GM21737 (cell line): ENCODE results near the gene EFEMP1.

ENCODE experiments used
- ATAC-seq: cut with Tn5 transposase; IDR thresholded peaks from one replicate; pipeline ENCODE4 v1.9.1; 2021; ENCODE audit warnings: mild to moderate bottlenecking, moderate library complexity; ENCODE audit not compliant: unreplicated experiment

Gene EFEMP1, protein sequence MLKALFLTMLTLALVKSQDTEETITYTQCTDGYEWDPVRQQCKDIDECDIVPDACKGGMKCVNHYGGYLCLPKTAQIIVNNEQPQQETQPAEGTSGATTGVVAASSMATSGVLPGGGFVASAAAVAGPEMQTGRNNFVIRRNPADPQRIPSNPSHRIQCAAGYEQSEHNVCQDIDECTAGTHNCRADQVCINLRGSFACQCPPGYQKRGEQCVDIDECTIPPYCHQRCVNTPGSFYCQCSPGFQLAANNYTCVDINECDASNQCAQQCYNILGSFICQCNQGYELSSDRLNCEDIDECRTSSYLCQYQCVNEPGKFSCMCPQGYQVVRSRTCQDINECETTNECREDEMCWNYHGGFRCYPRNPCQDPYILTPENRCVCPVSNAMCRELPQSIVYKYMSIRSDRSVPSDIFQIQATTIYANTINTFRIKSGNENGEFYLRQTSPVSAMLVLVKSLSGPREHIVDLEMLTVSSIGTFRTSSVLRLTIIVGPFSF

GRCh38 chr2:55923091-55923981 lies at the start of gene EFEMP1:
TSS of gene EFEMP1 (minus strand) at chr2:55923782. CDS start at chr2:55922440, 1,342 bp downstream.
- ATAC-seq: peak; percentile 47

GRCh38 chr2:55970500-55970899 lies 46.9 kb upstream of the EFEMP1 start:
- no peak for ATAC-seq

- ATAC-seq: no peak
Measured at GRCh38 chr2:55968941-55969340, 45.4 kb upstream of the EFEMP1 start.

- no peak for ATAC-seq
Measured at GRCh38 chr2:55966401-55967118, 43.0 kb upstream of the EFEMP1 start.

GRCh38 chr2:55965966-55966365 lies 42.4 kb upstream of the EFEMP1 start:
- ATAC-seq: no peak

GRCh38 chr2:55965276-55965675 lies 41.7 kb upstream of the EFEMP1 start:
- ATAC-seq: no peak

GRCh38 chr2:55962915-55963314 lies 39.3 kb upstream of the EFEMP1 start:
- no peak for ATAC-seq

DNA sequence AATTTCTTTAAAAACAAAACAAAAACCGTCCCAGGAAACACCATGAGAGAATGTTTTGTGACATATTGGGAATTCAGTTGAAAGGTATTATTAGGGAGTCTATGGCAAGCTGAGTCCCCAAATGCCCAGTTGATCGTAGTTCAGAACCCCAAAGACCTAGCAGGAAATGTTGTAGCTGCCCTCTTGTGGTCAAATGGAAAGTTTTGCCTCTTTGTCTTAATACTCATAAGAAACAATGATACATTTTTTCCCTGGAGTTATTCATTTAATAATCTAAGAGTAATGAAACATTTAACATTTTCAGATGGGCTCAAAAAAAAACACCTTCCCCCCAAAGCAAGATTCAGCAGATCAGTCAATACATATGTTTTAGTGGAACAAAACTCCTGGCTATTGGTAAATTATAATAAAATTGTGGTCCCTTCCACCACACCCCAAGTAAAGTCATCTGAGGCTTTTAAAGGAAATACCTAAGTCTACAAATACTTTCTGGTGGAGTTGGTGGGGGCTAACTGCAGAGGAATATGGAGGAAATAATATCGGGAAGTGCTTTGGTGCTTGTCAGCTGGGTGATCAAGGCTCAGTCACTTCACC lies 37.8 kb upstream of the EFEMP1 start:
- ATAC-seq: peak; percentile 63

DNA sequence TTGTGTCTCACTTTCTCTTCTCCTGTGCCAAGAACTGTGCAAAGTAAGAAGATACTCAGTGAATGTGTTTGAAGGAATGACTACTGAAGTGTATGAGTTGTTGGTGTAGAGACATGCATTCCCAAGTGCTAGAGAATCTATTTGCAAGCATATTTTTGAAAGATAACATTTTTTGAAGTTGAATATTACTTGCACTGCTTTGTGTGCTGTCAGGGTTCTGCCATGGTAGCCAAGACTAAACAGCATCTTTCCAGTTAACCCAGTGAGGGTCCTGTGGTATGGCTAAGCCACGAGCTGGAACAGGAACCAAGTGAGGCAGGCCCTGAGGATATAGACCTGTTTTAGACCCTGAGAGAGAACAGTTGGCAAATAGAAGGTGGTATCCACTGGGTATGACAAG lies 35.2 kb upstream of the EFEMP1 start:
- ATAC-seq: no peak

DNA sequence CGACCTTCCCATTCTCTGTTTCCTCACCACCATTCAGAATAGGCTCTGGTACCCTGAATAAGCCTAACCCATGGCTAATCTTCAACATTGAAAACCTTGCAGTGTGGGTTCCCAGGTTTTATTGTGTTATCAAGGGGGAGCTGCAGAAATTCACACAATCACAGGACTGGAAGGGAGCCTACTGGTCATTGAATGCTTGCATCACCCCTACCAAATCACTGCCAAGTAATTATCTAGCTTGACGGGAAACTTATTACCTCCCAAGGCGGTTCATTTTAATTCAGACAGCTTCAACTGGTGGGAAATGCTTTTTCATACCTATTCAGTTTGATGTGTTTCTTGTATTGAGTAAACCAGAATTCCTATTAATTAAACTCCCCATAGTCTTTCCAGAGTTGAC lies 33.6 kb upstream of the EFEMP1 start:
- ATAC-seq: no peak

DNA sequence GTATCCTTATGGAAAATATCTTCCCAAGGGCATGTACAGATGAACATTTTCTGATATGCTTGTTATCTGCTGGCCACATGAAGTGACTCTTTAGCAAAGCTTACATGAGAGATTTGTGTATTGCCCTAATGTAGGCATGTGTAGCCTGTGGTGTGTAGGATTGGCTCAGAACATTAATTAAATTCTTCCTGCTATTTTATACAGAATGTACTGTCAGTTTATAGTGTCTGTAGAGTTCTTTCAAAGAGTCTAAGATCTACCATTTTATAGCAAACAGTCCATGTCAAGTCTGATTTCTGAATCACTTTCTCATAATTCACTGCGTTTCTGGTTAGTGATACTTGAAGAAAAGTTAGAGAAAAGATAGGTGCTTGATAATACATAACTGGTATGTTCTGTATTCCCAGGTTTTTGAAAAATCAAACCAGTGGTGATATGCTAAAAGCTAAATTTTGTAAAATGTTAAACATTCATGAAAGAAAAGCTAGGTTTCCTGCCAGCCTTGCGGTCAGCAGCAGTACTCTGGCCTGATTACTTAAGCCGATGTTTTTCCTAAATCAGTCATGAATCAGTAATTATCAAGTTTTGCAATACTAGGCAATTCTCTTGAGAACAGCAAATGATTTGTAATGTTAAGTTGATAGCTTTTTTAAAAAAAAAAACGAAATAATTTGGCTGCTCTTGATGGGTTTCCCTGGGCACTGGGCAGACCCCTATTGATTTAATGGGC lies 30.9 kb upstream of the EFEMP1 start:
- ATAC-seq: no peak

DNA sequence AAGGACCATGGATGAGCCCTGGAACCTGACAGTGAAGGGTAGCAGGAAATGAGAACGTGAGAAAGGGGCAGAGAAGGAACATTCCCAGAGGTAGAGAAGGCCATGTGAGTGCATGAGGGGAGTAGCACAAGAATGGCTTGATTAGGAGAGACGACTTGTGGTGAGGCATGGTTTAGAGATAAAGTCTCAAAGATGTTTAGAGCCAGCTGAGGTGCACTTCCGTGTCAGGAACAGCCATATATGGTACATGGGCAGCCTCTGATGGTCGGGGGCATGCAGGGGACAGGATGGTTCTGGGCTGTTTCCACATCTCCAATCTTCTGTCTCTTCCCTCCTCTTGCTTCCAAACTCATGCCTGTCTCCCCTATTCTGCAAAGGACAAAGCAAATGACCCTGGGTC lies 28.8 kb upstream of the EFEMP1 start:
- no peak for ATAC-seq

GRCh38 chr2:55951533-55951932 lies 28.0 kb upstream of the EFEMP1 start:
- no peak for ATAC-seq

GRCh38 chr2:55949613-55950012 lies 26.0 kb upstream of the EFEMP1 start:
- ATAC-seq: no peak

- no peak for ATAC-seq
Measured at GRCh38 chr2:55949211-55949610, 25.6 kb upstream of the EFEMP1 start.

- no peak for ATAC-seq
Measured at GRCh38 chr2:55948176-55948923, 24.8 kb upstream of the EFEMP1 start.

DNA sequence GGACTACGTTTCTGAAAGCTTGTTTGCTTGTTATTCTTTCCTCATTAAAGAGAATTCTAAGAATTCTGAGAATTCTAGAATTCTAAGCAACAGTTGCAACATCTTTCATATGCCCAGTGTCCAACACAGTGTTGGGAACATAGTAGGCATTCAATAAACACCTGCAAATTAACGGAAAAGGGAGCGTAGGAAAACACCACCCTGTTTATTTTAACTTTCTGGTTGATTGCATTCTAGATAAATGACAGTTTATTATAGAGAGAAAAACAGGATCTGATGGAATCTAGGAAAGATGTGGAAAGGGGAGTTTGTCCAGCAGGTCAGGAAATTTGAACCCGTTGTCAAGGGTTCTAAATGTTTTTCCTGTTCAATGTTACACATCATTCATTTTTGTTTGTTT lies 24.2 kb upstream of the EFEMP1 start:
- no peak for ATAC-seq

GRCh38 chr2:55946793-55947192 lies 23.2 kb upstream of the EFEMP1 start:
- ATAC-seq: no peak

DNA sequence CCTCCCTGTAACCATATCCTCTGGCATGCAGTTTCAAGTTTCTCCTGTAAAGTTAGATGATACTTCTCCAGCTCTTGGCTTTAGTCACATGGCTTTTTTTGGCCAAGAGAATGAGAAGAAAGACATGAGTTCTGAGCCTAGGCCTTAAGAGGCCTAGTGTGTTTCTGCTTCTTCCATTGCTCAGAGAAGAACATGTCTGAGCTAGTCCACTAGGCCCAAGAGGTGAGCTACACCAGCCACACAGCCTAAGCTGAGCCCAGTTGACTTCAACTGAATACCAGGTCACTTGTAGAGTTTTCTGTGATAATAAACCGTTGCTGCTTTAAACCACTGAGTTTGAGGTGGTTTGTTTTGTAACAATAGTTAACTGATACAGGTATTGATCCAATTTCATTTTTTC lies 19.9 kb upstream of the EFEMP1 start:
- no peak for ATAC-seq
